Transverse colon (tissue), 4 donors: ENCODE data around the gene GCA. TPM values are rescaled to one million over a fixed set of nuclear protein-coding genes. Genes with fewer than 3 reads are reported as not detected.

Experiments used
- total RNA-seq, 4 donors: library from RNA; depleted of rRNA; stranded (reverse); fragments of >200 nt; gene quantifications; one replicate each; pipeline ENCODE4 v1.1.0, GENCODE V29; 2016

GCA gene
- total RNA-seq, 4 donors from 2014 or later: 7.5 to 25.8 (median 18.4) TPM; not detected in 1

Other genes starting within 250 kb of the GCA start
- gene GCG, start 191.9 kb upstream of the GCA start, total RNA-seq: 10 to 100 TPM in 2 of 4 donors, not detected in 2; 17.6 to 26.8 TPM
- gene FAP, start 100.7 kb upstream of the GCA start, total RNA-seq: 1 to 10 TPM in 3 of 4 donors, not detected in 1; 1.4 to 3.5 (median 2.0) TPM
- 100 to 1,000 TPM in 1 of 4 donors, 10 to 100 TPM in 3; 23.1 to 133 (median 29.5) TPM for gene IFIH1, start 25.4 kb upstream of the GCA start, total RNA-seq